Central memory CD4-positive, alpha-beta T cell (primary cell): ENCODE results near the gene PAM.
"Not testable (repeated sequence)": the region's sequence is repeated elsewhere in the genome, so short reads cannot be mapped to it uniquely, and the experiment has no call there.

Source experiments
- DNase-seq: peaks from one replicate; pipeline ENCODE4 v3.0.0; 2022
- total RNA-seq, 3 experiments: gene quantifications; one replicate each; lab custom pipeline; 2026; lab: John Stamatoyannopoulos, UW

Gene PAM
- total RNA-seq: 21.1 to 83.3 (median 21.4) reads per million in 3 experiments

DNA sequence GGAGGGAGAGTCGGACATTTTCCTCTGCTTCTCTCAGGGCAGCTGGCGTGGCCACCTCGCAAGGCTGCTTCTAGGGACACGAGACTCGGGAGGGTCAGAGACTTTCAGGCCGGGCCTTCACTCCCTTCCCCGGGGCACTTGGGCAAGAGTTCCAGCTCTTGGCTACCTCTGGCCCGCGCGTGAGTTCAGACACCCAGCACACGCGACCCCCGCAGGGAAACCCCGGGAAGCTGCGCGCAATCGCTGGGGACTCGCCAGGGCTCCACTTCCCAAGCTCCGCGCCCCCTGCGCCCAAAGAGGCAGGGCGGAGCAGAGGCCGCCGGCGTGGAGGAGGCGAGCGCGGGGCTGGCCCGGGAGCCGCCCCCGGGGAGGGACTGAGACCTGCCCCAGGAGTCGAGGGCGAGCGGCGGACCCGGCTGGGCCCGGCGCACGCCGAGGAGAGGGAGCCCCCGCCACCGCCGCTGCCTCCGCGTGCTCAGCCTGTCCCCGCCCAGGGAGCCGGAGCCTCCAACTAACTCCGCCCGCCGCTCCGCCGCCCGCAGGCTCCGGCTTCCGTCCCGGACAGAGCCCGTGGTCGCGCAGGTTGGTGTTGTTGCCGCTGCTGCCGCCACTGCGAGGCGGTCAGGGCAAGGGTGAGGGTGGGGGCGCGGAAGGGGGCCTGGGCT lies at the start of gene PAM:
Gene PAM (plus strand): TSS at position 539 of the 665 bp plus-strand sequence. CDS start 110,891 bp downstream, outside the sequence.
- DNase-seq: peak; percentile 68

DNA sequence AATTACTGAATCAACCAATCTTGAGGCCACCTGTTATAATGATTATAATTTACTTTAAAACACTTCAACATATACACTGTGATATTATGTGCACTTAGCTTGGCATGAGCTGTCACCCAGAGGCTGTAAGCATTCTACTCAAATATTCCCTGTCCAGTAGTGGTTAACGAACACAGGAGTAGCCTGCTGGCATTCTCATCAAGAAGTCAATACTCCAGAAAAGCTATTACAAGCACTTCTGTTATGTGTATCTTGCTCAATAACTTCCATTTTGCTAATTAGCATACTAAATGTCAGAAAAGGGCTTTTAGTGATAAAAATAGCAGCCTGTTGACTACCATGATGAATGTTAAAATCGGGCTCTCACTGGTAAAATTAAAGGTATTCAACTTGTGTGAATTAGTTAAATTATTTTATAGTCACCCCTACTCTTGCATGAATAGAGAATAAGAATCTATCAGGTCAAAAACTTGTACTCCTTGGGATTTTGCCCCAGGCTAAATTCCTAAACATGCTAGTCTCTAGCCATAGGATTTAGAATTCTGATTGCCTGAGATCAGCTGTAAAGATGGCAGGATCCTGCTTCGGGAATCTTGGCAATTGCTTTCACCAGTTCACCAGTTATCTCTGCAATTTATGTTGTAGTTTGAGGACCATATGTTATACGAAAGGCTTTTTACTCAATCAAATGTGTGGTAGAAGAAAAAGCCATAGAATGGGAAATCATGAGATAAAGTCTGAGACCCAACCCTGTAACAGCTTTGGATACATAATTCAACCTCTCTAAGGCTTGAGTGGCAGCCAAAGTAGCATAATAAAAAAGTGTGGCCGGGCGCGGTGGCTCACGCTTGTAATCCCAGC lies 43.4 kb upstream of the PAM start:
- DNase-seq: no peak

DNA sequence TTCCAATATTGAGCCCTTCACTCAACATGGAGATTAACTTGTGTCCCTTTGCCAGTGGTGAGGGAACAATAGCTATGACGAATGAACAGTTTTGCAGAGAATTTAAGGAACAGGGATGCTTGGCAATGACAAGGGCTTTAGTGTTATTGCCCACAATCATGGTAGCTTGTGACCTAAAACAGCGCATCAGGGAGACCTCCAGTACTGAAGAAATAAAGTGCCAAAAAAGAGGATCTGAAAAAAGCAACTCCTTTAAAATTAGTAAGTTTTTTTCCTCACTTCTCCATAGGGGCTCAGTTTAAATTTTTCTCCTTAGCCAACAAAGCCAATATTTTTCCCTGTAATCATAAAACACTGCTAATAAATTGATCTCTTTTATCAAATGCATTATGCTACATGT lies 41.8 kb upstream of the PAM start:
- DNase-seq: no peak

DNA sequence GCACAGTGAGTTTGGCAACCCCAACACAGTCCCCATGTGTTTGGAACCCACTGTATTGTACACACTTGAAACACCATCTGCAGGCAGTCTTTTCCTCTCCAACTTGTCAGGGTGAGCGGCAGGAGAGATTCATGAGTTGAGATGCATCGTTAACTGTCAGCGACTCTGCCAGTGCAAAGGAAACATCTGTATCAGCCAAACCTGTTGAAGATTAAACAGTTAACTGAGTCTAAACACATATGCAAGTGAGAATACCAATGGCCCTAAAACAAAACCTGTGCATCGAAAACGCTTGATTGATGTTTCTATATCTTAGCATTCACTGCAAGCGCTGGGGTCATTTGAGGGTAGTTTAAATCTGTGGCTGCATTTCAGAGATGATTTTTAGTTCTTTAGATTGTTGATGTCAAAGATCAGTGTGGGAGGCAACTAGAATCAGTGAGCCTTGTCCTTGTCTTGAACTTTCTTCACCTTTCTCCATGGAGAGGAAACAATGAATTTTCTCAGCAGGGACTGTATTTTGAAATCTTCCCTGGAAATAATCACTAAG lies 41.3 kb upstream of the PAM start:
- DNase-seq: no peak

DNA sequence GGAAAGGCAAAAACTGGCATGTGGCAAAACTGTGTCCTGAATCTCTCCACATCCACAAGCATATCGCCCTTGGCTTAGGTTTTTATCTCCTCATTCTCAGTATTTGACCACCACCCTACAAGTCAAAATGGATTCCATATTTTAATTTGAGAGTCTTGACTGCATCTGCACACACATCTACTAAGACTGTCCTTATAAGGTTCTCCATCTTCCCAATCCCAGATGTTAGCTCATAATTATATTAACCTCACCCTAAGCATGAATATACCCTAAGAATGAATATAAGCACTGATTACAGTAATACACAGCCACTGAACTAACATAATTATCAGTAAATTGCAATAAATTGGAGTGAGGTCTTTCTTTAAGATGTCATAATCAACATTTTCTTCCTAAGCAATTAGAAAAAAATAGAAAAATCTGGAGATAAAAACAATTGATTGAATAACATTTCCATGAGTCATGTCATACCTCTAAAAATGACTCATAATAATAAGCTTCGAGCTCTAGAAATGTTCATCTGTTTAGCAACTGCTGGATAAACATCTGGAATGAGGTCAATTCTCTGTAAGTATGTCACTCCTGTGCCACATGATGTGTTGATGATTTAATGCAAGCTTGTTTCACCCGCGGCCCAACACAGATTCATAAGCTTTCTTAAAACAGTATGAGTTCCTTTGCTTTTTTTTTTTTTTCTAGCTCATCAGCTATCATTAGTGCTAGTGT lies 39.9 kb upstream of the PAM start:
- DNase-seq: no peak

DNA sequence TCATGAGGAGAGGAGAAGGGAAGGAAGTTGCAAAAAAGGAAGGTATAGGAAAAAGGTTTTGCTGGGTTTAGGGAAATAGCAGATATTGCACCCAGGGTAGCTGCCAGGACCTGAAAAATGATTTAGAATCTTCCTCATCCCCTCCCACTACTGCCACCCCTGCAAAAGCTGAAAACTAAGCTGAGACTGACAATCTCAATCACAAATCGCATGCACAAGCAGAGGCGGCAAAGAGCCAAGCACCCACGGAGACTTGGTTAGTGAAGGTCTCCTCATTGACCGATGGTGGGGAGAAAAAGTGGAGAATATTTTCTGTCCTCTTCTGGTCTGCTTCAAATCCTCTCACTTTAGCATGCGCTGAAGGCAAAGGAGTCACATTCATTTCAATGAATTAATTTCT lies 39.1 kb upstream of the PAM start:
- DNase-seq: no peak

DNA sequence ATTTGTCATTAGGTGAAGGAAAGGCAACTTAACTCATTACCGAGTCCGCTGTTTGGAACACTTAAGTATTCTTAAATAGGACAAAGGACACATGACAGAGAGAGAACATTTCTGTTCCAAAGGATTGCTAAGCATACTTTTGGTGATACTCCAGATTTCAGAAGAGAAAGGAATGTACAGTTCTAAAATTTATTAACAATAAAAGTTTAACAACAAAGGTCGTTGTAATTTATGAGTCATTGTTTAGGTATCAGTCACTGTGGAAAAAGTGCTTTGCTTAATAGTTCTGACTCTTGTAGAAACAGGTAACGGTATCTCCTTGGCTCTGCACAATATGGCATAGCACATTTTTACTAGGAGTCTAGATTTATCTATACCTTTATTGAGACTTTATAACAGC lies 36.3 kb upstream of the PAM start:
- DNase-seq: no peak

DNA sequence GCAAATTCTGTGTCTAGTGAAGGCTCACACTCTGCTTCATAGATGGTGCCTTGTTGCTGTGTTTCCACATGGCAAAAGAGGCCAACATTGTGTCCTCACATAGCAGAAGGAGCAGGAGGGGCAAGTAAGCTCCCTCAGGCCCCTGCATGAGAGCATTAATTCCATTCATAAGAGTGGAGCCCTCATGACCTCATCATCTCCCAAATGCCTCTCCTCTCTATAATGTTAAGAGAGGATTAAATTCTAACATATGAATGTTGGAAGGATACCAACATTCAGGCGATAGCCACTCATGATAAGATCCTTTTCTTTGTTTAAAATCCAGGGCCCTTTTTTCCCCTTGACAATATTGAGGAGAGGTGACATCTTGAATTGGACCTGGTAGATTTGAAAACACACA lies 35.2 kb upstream of the PAM start:
- DNase-seq: no peak

DNA sequence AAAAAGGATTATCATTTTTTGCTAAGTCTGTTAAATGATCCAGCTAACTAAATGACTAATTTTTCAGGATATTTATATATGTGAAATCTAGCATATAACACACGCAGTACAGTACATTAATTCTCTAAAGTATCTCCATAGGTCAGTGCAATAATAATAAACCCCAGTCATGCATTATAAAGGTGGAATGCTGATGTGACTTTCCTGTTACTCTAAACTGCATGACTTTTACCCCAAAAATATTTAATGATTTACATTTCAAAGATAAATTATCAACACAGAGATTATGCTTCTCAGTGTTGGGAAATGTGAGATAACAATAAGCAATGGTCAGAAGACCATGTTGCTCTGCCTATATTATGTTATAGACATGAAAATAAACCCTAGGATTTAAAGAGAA lies 34.1 kb upstream of the PAM start:
- DNase-seq: no peak

DNA sequence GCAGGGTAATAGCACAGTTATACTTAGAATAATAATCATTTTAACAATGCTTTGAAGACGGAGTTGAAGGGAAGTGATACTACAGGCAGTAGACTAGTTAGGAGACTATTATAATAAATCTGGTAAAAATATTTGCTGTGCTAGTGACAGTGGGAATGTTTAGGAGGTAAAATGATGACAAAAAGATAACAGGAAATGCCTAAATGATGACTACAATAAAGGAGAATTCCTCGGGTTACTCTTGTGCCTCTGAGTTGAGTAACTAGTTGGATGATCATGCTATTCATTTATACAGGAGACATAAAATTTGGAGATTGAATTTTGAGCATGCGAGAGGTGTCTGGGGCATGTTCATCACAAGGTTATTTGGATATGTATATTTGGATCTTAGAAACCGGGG lies 32.2 kb upstream of the PAM start:
- no peak for DNase-seq

DNA sequence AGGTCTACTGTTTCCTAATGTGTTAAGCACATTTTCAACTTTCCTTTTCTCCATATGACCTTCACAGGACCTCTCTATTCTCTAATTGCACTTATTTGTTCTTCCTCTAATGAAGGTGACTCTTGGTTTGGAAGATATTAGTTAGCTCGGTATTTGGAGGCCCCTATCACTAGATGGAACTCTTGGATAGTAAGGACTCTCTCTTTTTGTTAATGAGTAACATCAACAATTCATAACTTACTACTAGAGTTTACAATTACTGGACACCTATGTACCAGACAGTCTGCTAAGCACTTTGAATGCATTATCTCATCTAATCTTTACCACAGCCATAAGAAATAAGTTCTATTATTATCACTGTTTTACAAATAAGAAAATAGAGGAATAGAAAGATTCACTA lies 23.4 kb upstream of the PAM start:
- DNase-seq: no peak

DNA sequence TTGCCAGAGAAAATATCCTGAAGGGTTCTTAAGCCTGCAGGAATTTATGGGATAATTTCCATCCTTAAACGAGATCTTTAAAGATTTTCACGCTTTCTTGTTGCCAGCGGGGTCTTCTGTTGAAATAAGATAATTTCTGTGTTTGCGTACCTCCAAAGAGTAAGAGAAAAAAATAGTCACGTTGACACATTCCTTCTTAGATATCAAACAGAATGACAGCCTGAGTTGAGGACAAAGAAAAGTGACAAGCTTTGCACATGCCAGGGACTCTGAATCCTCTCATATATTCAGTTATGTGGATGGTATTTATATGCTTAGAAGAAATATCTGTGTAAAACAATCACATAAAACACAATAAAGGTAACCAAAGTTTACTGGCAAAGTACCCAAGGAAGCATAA lies 21.6 kb upstream of the PAM start:
- no peak for DNase-seq

DNA sequence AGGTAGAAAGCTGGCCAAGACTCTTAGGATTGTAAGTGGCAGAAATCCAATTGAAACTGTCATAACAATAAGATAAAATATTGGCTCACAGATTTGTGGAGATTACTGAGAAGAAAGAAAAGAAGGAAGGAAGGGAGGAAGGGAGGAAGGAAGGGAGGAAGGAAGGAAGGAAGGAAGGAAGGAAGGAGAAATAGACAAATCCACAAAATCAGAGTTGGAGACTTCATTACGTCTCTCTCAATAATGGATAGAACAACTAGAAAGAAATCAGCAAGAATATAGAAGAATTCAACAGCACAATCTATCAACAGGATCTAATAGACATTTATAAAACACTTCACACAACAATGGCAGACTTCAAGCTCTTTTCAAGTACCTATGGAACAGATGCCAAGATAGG lies 17.9 kb upstream of the PAM start:
- DNase-seq: no peak

DNA sequence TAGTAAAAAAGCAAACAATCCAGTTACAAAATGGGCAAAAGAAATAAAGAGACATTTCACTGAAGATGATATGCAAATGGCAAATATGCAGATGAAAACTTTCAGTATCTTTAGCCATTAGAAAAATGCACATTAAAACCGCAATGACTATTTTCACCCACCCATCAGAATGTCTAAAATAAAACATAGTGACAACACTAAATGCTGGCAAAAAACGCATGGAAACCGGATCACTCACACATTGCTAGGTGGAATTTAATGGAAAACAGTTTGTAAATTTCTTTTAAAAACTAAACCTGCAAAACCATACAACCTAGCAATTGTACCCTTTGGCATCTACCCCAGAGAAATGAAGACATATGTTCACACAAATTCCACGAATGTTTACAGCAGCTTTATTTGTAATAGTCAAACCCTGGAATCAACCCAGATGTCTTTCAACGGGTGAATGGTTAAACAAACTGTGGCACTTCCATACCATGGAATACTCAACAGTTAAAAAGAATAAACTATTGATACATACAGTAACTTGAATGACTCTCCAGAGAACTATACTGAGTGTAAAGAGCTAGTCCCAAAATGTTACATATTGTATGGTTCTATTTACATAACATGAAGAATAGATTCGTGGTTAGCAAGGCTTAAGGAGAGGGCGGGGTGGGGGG lies 17.2 kb upstream of the PAM start:
- no peak for DNase-seq

DNA sequence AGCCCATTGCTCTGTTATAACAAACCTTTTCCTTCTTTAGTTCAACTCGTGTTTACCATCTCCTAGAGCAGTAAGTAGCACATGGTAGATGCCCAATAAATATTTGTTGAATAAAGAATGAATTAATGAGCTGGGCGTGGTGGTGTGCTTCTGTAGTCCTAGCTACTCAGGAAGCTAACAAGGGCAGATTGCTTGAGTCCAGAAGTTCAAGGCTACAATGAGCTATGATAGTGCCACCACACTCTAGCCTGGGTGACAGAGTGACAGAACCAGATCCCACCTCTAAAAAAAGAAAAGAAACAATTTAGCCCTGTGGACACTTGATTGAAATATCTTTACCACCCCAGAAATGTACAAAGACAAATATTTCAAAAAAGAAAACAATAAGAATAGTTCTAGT lies 14.6 kb upstream of the PAM start:
- DNase-seq: no peak

DNA sequence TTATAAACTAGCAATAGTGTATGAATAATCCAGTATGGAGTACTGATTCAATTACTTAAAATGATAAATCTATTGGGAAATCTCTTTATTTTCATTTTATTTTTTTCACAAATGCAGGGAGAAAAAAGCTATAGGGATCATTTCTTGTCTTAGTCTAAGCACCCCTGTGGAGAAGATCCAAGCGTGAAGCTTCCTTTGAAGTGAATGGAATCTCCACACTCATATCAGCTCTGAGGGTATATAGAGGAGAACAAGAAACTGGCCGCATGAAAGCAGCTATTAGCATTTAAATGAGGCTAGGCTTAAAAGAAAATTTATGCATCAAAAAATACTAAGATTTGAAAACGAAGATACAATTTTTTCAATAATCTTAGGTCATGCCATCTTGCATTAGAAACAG lies 12.9 kb upstream of the PAM start:
- no peak for DNase-seq

DNA sequence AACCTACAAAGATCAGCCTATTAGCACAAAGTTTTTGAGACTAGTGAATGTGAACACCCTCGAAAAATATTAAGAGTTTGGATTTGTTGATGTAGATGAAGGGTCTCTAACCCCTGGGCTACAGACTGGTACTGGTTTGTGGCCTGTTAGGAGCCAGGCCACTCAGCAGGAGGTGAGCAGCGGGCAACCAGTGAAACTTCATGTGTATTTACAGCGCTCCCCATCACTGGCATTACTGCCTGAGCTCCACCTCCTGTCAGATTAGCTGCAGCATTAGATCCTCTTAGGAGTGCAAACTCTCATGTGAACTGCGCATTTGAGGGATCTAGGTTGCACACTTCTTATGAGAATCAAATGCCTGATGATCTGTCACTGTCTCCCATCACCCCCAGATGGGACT lies 11.2 kb upstream of the PAM start:
- DNase-seq: no peak

DNA sequence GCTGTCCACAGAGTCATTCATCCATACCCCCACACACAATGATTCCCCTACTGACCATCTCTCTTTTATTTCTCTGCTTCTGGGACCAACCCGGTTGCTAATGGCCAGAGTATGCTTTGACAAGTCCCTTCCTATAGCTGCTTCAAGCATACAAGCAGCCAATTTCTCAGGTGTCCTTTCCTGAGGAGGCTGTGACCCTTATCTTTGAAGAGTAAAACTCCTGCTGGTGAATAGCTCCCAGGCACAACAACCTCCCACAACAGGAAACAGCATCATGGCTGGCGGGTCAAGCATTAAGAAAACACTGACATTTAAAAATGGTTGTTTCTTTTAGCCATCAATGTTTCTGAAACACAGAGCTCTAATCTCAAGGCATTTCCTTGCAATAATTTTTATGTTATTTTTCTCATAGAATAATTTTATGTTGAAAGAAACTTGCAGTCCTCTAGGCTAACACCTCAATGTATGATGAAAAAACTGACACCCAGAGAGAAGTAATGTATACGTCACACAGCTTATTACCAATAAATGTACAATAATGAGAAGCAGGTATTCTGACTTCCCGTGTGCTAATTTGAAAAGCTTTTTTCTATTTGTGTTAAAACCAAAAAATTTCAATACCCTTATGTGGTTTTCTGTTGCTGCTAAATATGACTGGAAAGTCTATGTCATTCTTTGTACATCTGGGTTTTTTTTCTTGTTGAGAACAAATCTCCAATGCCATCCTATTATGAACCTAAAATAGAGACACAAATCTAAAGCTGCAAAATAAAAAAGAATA lies 7.5 kb upstream of the PAM start:
- no peak for DNase-seq

DNA sequence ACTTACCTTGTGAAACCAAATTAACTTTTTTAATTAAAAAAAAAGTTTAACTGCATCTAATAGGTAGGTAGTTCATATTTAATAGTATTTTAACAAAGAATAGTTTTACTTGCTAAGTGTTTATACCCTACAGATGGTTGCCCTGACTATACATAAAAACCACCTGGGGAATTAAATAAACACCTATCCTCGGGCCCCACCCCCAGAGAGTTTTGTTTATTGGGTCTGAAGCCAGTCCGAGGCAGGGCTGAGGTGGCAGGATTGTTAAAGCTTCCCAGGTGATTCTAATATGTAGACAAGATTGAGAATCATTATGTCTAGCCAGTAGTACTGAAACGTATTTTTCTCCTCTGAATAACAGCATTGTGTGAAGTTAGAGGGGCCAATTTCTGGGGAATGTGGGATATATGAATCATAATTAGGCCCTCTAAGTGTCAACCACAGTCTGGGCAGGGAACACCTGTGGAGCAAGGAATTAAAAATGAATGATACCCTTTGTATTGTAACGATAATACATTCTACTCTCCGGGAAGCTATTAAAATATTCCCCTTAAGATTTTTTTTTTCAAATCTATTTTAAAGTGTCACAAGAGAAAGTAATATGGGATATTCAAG lies 5.6 kb upstream of the PAM start:
- DNase-seq: no peak

DNA sequence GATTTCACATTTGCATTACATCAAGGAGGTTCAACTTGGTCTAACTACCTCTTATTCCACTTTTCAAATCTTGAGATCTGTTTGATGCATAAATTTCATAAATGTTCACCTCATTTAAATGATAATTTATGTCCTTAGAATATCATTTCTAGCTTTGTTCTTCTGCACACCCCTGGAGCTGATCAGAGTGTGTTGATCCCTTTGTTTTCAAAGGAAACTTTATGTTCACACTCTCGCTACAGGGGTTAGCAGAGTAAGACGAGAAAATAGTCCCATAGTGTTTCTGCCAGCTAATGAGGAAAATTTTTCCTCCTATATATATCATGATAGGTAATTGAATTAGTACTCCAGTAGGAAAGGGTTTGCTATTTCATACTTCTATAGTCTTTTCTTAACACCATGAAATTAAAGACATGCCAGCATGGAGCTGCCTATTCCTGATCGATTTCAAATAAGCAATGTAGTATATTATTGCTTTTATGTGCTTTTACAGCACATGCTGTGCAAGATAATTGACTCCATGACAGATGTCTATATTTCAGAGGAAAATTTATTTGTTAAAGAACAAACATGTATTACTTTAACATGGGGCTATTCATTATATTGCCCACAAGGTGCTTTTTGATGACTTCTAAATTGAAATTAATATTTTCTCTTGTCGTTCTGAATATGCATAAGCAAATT lies 4.8 kb upstream of the PAM start:
- DNase-seq: no peak

DNA sequence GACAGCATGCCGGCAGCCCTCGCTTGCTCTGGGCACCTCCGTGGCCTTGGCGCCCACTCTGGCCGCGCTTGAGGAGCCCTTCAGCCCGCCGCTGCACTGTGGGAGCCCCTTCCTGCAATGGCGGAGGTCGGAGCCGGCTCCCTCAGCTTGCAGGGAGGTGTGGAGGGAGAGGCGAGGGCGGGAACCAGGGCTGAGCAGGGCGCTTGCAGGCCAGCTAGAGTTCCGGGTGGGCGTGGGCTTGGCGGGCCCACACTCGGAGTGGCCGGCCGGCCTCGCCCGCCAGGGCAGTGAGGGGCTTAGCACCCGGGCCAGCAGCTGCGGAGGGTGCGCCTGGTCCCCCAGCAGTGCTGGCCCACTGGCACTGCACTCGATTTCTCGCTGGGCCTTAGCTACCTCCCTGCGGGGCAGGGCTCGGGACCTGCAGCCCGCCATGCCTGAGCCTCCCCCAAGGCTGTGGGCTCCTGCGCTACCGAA lies 3.2 kb upstream of the PAM start:
- DNase-seq: not testable (repeated sequence)
